Hematopoietic multipotent progenitor cell treated with erythropoietin and hydrocortisone succinate and interleukin-3 and kit ligand, for 6 days (in vitro differentiated cells): ENCODE measurements around the gene C1QA.

Experiments
- DNase-seq: peaks from one replicate; pipeline ENCODE4 v3.0.0-alpha.2; 2015

Gene C1QA

DNA sequence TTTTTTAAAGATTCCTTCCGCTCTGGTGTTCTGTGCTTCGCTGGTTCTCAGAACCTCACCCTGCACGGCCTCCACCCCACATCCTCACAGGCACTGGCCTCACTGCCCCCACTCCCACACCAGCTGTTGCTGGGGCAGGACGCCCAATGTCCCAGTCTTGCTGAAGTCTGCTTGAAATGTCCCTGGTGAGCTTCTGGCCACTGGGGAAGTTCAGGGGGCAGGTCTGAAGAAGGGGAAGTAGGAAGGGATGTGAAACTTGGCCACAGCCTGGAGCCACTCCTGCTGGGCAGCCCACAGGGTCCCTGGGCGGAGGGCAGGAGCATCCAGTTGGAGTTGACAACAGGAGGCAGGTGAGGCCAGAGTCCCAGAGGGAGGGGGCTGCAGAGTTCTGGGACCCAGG is at the start of gene C1QA:
C1QA (plus strand) TSS at position 276 of the 400 bp plus-strand sequence. CDS start 989 bp downstream, outside the sequence.
- DNase-seq: no peak

- DNase-seq: no peak
Observed at GRCh38 chr1:22587247-22587646, 49.2 kb upstream of the C1QA start.

DNA sequence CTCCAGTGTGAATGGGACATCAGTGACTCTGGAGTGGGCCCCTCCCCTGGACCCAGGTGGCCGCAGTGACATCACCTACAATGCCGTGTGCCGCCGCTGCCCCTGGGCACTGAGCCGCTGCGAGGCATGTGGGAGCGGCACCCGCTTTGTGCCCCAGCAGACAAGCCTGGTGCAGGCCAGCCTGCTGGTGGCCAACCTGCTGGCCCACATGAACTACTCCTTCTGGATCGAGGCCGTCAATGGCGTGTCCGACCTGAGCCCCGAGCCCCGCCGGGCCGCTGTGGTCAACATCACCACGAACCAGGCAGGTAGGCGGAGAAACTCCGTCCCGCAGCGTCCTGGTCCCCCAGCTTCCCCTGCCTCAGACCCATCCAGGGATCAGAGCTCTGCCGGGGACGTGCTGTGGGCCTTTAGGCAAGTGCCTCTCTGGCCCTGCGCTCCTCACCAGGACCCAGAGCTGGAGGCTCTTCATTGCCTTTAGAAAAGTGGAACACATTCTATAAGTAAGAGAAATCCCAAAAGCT is 47.5 kb upstream of the C1QA start:
- no peak for DNase-seq

- no peak for DNase-seq
Observed at GRCh38 chr1:22591576-22591975, 44.9 kb upstream of the C1QA start.

- DNase-seq: no peak
Observed at GRCh38 chr1:22592051-22592450, 44.4 kb upstream of the C1QA start.

DNA sequence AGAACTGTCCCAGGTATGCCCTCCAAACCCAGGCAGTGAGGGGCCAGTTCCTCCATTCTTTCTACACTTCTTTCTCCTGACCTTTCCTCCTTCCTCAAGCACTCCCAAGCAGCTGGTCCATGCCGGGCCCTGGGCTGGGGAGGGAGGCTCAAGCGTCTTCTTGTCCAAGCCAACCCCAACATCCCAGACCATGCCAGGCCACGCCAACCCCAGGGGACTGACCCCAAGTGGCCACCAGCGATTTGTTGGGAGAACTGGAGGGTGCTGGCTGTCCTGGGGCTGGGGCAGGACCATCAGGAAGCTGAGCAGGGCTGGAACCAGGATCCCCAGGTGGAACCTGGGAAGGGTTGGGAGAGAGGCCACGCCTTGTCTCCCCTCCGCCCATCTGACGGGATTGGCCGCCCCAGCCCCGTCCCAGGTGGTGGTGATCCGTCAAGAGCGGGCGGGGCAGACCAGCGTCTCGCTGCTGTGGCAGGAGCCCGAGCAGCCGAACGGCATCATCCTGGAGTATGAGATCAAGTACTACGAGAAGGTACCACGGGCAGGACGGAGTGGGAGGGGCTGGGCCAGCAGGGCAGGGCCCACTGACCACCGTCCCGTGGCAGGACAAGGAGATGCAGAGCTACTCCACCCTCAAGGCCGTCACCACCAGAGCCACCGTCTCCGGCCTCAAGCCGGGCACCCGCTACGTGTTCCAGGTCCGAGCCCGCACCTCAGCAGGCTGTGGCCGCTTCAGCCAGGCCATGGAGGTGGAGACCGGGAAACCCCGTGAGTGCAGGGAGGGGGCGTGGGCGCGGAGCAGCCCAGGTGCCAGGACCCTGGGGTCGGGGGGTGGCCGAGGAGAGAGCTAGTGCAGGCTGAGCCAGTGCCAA is 43.3 kb upstream of the C1QA start:
- DNase-seq: no peak

- DNase-seq: no peak
Observed at GRCh38 chr1:22594396-22594795, 42.0 kb upstream of the C1QA start.

DNA sequence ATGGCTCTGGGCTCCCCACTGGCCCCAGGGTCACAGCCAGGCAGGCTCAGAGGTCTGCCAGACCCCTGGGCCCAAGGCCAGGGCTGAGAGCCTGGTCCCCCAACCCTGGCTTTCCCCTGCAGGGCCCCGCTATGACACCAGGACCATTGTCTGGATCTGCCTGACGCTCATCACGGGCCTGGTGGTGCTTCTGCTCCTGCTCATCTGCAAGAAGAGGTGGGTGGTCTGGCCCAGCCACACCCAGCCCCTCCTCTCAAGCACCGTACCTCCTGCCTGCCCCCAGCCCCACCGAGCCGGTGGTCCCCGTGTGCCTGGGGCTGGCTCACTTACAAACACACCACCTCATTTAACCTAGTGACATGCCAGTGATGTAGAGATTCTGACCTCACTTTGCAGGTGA is 41.3 kb upstream of the C1QA start:
- DNase-seq: no peak

GRCh38 chr1:22597301-22597965 is 39.0 kb upstream of the C1QA start:
- no peak for DNase-seq

DNA sequence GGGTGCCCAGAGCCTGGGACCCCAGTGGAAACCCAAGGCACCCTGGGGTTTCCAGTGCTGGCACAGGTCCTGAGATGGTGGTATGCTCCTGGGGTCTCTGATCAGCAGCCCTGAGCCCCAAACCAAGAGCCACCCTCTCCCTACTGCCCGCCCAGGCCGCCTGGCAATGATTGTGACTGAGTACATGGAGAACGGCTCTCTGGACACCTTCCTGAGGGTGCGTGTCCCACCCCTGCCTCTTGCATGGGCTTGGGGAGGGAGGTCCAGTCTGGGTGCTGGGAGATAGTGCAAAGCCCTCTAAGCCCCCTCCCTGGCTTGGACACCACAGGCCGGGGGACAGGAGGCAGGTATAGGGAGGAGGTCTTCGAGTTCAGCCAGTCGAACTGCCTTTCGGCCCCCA is 38.4 kb upstream of the C1QA start:
- DNase-seq: no peak

GRCh38 chr1:22598736-22599135 is 37.7 kb upstream of the C1QA start:
- DNase-seq: no peak

DNA sequence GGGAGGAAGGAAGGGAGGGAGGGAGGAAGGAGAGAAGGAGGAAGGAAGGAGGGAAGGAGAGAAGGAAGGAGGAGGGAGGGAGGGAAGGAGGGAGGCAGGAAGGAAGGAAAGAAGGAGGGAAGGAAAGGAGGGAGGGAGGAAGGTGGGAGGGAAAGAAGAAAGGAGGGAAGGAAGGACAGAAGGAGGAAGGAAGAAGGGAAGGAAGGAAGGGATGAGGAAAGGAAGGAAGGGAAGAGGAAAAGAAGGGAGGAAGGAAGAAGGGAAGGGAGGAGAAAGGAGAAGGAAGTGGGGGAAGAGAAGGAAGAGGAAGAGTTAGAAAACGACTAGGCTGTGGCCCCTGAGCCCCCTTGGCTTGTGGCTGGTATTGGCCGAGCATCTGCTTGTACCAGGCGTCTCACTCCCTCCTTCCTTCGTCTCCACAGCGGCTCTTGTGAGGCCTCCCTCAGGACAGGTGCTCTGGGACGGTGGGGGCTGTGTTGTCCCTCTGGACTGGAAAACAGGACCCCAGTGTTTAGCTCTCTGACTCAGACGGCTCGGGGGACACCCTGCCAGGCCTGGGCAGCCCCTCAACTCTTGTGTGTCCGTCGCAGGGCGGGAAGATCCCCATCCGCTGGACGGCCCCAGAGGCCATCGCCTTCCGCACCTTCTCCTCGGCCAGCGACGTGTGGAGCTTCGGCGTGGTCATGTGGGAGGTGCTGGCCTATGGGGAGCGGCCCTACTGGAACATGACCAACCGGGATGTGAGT is 36.2 kb upstream of the C1QA start:
- DNase-seq: no peak

DNA sequence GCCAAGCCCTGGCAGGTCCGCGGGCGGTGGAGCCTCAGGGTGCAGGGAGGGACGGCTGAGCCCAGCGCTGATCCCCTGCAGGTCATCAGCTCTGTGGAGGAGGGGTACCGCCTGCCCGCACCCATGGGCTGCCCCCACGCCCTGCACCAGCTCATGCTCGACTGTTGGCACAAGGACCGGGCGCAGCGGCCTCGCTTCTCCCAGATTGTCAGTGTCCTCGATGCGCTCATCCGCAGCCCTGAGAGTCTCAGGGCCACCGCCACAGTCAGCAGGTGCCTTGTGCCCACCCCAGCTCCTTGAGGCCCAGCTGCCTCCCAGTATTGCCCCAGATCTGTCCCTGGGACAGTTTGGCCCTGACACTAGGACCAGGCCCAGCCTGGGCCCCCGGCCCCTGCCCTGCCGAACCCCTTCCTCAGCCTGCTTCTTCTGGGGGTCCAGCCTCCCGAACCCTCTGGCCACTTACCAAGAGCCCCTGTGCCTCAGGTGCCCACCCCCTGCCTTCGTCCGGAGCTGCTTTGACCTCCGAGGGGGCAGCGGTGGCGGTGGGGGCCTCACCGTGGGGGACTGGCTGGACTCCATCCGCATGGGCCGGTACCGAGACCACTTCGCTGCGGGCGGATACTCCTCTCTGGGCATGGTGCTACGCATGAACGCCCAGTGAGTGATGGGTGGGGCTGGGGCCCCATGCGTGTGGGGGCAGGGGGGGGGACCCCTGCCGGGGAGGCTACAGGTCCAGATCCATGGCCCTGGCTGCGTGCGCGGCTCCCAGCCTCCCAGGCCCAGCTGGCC is 35.4 kb upstream of the C1QA start:
- DNase-seq: no peak

DNA sequence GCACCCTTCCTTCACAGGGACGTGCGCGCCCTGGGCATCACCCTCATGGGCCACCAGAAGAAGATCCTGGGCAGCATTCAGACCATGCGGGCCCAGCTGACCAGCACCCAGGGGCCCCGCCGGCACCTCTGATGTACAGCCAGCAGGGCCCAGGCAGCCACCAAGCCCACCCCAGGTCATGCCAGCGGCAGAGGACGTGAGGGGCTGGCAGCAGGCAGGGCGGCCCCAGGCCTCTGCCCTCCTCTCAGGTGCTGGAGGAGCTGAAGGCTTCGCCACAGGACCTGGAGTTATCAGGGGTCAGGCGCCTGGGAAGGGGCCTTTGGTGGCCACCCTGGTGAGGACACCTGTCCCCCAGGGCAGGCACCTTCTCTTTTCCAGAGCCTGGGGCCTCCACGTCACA is 34.8 kb upstream of the C1QA start:
- DNase-seq: no peak

DNA sequence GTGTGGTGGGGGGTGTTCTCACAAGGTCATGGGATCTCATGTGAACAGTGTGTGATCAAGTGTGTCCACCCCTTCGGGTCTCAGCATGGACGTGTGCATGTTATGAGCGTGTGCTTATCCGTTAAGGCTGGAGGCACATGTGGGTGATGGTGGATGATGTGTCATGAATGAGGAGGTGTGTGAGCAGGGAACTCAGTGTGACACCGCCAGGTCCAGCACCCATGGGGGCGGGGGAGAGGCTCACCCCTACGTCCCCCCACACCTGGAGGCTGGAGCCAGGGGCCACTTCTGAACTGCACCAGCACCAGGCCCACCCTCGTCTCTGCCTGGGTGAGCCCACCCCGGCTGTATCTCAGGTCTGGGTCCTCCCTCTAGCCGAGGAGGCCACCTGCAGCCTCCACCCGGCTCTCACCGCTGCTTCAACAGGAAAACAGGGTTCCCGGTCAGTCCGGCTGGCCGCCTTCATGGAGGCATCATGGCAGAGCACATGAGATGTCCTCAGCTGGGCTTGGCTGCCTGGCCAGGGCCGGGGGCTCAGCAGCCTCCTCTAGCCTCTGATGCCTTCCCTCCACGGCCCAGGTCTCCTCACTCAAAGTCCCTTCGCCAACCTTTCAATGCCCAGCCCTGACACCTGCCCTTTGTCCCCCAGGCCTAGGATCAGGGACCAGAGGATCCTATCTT is 34.2 kb upstream of the C1QA start:
- DNase-seq: no peak

GRCh38 chr1:22606161-22606560 is 30.3 kb upstream of the C1QA start:
- DNase-seq: no peak

DNA sequence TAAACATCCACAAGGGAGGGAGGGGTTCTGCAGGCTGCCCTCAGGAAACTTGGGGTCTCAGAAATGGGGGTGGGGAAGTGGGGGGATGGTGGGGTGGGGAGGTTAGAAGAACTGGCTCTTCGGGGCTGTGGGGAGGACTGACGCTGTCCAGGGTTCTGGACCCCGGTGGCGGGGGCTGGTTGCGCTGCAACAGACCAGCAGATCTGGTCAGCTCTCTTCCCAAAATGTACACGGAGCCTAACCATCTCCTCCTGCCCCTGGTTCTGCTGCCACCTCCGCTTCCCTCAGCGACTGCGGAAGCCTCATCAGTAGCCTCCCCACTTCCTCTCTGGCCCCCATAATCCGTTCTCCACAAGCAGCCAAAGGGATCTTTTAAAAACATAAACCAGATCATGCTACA is 29.3 kb upstream of the C1QA start:
- DNase-seq: peak; percentile 5

GRCh38 chr1:22608361-22608760 is 28.1 kb upstream of the C1QA start:
- no peak for DNase-seq

DNA sequence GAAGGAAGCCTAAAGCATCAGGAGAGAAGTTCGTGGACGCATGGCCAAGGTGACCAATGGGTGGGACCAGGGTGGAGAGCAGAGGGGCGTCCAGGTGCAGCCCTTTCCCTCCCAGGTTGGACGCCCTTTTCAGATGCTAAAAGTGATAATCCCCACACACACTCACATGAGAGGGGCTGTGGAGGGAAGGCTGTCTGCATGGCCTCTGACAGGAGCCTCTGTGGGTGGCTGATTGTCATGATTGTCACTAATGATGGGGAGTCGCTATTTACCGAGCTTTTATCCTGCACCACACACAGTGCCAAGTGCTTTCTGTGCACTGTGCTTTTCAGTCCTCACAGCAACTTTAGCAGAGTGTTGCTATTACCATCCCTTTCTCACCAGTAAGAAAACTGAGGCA is 27.1 kb upstream of the C1QA start:
- DNase-seq: no peak

DNA sequence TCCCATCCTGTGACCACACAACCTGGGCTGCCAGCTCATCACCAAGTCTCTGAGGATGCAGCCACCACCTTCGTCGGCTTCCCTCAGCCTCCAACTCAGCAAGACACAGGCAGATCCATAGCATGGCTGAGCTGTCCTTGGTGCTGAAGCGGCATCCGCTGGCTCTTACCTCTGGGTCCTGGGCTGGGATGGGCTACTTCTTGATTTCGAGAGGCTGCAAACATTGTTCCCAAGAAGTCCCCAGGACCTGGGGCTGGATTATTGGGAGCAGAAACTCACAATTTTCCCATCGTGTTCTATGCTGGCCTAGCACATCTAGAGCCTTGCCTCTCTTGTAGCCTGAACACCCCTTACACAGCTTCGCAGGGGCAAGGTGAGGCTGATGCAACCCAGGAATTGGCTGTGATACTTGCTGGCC is 24.9 kb upstream of the C1QA start:
- peak; percentile 79 for DNase-seq

DNA sequence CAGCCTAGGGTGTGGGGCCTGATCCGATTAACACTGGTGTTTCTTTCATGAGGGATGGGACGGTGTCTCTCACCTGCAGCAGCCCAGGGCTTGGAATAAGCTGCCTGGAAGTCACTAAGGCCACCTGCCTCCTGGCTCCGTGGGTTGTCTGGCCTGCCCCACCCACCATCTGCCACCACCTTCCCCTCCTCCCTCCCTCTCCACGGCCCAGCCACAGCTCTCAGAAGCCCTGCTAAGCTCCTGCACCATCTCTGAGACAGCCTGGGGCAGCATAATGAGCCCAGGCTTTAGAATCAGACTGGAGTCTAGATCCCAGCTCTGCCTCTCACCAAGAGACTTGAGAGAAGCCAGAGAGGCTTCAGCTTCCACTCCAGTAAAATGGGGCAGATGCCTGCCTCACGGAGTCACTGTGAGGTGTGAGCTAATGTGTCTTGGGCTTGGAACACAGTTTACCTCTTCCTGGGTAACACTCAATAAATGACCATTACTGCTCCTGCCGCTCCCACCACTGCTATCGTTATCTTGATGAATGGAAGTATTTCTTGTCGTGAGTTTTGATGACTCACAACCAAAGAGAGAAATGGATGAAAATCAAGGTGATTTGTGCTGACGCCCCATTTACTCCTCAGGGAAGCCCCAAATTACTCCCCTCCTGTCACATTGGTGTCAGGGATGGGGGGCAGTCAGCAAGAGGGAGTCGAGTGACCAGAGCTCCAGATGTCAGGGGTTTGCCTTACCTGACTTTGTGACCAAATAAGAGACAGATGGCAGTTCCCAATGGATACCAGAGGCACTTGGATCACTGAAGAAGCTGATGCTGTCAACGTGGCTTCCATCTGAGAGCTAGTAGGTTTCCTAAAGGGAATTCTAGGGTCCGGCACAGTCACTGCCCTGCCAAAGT is 23.5 kb upstream of the C1QA start:
- no peak for DNase-seq
